Astrocyte (in vitro differentiated cells and primary cell): Measurements from ENCODE around the gene MSANTD7. TPM values are rescaled to one million over a fixed set of nuclear protein-coding genes. Genes with fewer than 3 reads are reported as not detected.
A peak's percentile ranks its signal among the peaks of the same experiment; 100 is the strongest.

Experiments used
- DNase-seq: peaks from one replicate; pipeline ENCODE4 v3.0.0-alpha.2; 2010; ENCODE audit warnings: low read depth
- FAIRE-seq: peaks from 2 replicates; lab custom pipeline; 2011; peaks lifted over from hg19 to GRCh38; lab: Jason Lieb, UNC
- H2AFZ ChIP-seq: 2 replicates; pipeline ENCODE4 v1.6.0; 2012; ENCODE audit warnings: low read depth, low read length, inconsistent platforms
- H3K27ac ChIP-seq: 2 replicates; pipeline ENCODE4 v1.5.1; 2011; ENCODE audit warnings: low read depth, low read length, inconsistent platforms
- H3K27me3 ChIP-seq: 2 replicates; pipeline ENCODE4 v1.6.0; 2011; ENCODE audit warnings: low read length, inconsistent platforms; ENCODE audit not compliant: insufficient read depth
- H3K36me3 ChIP-seq: 2 replicates; pipeline ENCODE4 v1.5.1; 2011; ENCODE audit warnings: low read length, inconsistent platforms; ENCODE audit not compliant: insufficient read depth
- H3K4me1 ChIP-seq: 2 replicates; pipeline ENCODE4 v1.5.1; 2011; ENCODE audit warnings: low read length, inconsistent platforms; ENCODE audit not compliant: insufficient read depth
- H3K4me2 ChIP-seq: 2 replicates; pipeline ENCODE4 v1.6.0; 2012; ENCODE audit warnings: low read length, inconsistent platforms
- H3K4me3 ChIP-seq: 2 replicates; pipeline ENCODE4 v1.5.1; 2011; ENCODE audit warnings: low read depth, mild to moderate bottlenecking, low read length, inconsistent platforms; ENCODE audit not compliant: insufficient read depth
- H3K79me2 ChIP-seq: 2 replicates; pipeline ENCODE4 v1.6.0; 2012; ENCODE audit warnings: mild to moderate bottlenecking, low read length, inconsistent platforms; ENCODE audit not compliant: insufficient read depth
- H3K9ac ChIP-seq: 2 replicates; pipeline ENCODE4 v1.6.0; 2012; ENCODE audit warnings: mild to moderate bottlenecking, low read length, inconsistent platforms
- H3K9me3 ChIP-seq: 2 replicates; pipeline ENCODE4 v1.5.1; 2012; ENCODE audit warnings: low read depth, mild to moderate bottlenecking, low read length, inconsistent platforms; ENCODE audit not compliant: insufficient read depth
- H4K20me1 ChIP-seq: 2 replicates; pipeline ENCODE4 v1.6.0; 2012; ENCODE audit warnings: low read length, inconsistent platforms; ENCODE audit not compliant: insufficient read depth
- H3K27ac Mint-ChIP-seq: one replicate; pipeline ENCODE4 v1.8.0; 2021; ENCODE audit warnings: mild to moderate bottlenecking, mixed read lengths; ENCODE audit not compliant: unreplicated experiment
- H3K27me3 Mint-ChIP-seq: one replicate; pipeline ENCODE4 v1.8.0; 2021; ENCODE audit warnings: low read depth, mixed read lengths; ENCODE audit not compliant: unreplicated experiment
- H3K36me3 Mint-ChIP-seq: one replicate; pipeline ENCODE4 v1.8.0; 2021; ENCODE audit warnings: low read depth, mixed read lengths; ENCODE audit not compliant: unreplicated experiment
- H3K4me1 Mint-ChIP-seq: one replicate; pipeline ENCODE4 v1.8.0; 2021; ENCODE audit warnings: low read depth, mixed read lengths; ENCODE audit not compliant: unreplicated experiment
- H3K4me3 Mint-ChIP-seq: one replicate; pipeline ENCODE4 v1.8.0; 2021; ENCODE audit warnings: mild to moderate bottlenecking, moderate library complexity, mixed read lengths; ENCODE audit not compliant: unreplicated experiment
- H3K9me3 Mint-ChIP-seq: one replicate; pipeline ENCODE4 v1.8.0; 2021; ENCODE audit warnings: mild to moderate bottlenecking, mixed read lengths; ENCODE audit not compliant: unreplicated experiment
- EZH2 ChIP-seq: IDR thresholded peaks from 2 replicates; pipeline ENCODE4 v1.6.1; 2012; ENCODE audit warnings: mild to moderate bottlenecking, low read length, inconsistent platforms; ENCODE audit not compliant: insufficient read depth
- total RNA-seq: library from RNA; stranded (reverse); gene quantifications from 2 replicates; pipeline ENCODE4 v1.2.1, GENCODE V29; 2021
- TF ChIP-seq, protein P1 (sequence below): IDR thresholded peaks from 2 replicates; pipeline ENCODE4 v1.5.1; 2011; ENCODE audit warnings: low read depth, mild to moderate bottlenecking, inconsistent platforms, low read length, moderate library complexity; ENCODE audit not compliant: insufficient read depth

The MSANTD7 gene
- total RNA-seq, 1 donor from 2014 or later: 16.0 TPM

DNA sequence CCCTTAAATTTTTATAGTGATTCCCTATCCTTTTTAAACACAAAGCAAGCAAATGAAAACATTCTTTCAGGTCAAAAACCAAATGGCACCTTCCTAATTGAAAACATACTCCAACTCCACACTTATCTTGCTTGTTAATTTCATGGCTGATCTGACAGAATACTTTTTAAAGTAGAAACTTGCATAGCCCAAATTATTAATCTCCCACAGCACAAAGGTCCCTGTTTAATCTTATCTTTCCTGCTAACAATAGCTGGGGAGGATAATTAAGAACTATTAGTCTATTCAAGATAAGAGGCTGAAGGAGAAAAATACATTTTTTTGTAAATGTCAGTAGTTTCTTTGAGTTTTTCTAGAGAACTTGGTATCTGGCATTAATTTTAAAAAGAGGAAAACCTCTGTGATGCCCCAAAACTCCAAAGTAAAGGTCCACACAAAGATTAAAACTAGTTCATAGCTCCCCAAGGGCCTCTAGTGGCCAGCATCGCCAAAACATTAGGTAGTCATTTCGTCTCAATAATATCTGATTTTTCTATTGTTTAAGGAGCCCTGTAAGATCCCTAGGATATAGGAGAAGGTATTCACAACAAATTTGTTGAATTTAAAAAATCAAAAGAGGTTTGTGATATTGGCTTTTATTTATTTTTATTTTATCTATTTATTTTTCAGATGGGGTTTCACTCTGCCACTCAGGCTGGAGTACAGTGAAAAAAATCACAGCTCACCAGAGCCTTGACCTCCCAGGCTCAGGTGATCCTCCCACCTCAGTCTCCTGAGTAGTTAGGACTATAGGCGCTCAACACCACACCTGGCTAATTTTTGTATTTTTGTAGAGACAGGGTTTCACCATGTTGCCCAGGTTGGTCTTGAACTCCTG is 15.0 kb upstream of the MSANTD7 start:
- no peak for TF ChIP-seq EZH2
- TF ChIP-seq, protein P1, sequence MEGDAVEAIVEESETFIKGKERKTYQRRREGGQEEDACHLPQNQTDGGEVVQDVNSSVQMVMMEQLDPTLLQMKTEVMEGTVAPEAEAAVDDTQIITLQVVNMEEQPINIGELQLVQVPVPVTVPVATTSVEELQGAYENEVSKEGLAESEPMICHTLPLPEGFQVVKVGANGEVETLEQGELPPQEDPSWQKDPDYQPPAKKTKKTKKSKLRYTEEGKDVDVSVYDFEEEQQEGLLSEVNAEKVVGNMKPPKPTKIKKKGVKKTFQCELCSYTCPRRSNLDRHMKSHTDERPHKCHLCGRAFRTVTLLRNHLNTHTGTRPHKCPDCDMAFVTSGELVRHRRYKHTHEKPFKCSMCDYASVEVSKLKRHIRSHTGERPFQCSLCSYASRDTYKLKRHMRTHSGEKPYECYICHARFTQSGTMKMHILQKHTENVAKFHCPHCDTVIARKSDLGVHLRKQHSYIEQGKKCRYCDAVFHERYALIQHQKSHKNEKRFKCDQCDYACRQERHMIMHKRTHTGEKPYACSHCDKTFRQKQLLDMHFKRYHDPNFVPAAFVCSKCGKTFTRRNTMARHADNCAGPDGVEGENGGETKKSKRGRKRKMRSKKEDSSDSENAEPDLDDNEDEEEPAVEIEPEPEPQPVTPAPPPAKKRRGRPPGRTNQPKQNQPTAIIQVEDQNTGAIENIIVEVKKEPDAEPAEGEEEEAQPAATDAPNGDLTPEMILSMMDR: peak; percentile 86

DNA sequence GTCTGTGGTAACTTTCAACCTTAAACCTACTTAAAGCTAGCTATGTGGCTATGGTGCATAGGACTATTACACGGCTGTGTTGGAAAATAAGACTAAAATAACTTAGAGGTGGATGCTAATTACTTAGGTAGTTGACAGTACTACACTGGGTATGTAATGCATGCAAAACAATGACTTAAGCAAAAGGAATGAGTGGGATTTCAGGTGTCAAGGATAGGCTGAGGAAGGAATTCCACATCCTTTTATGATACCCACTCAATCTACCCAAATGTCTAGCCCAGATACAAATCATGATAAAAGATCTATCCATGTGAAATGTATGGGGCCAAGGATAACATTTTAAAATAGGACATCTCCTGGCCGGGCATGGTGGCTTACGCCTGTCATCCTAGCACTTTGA is 14.1 kb upstream of the MSANTD7 start:
- H3K4me1 Mint-ChIP-seq: peaks cover 4% of the 10 kb centered on the region
- TF ChIP-seq, protein P1: no peak
- no peak for TF ChIP-seq EZH2
- FAIRE-seq (no peak), DNase-seq (no peak)
- H3K9me3 Mint-ChIP-seq: no peaks in the 10 kb centered on the region
- Histone ChIP-seq H3K9ac (no peak overlapping the region), H3K4me1 (peaks cover 5% of the 10 kb centered on the region), H2AFZ (no peak overlapping the region), H3K4me3 (no peak overlapping the region), H3K79me2 (no peaks in the 10 kb centered on the region), H3K36me3 (no peaks in the 10 kb centered on the region), H3K4me2 (no peak overlapping the region), H3K27ac (no peak overlapping the region), H4K20me1 (no peaks in the 10 kb centered on the region), H3K9me3 (no peaks in the 10 kb centered on the region), H3K27me3 (no peaks in the 10 kb centered on the region)
- peaks cover 11% of the 10 kb centered on the region for H3K27me3 Mint-ChIP-seq
- H3K27ac Mint-ChIP-seq: no peak overlapping the region
- no peaks in the 10 kb centered on the region for H3K36me3 Mint-ChIP-seq
- H3K4me3 Mint-ChIP-seq: no peak overlapping the region

More for the DNA sequence above, 15.0 kb upstream of the MSANTD7 start:
- no peaks in the 10 kb centered on the region for H3K36me3 ChIP-seq
- no peak for FAIRE-seq
- H3K4me3 Mint-ChIP-seq: no peak overlapping the region
- H3K4me3 ChIP-seq: no peak overlapping the region
- H3K9me3 Mint-ChIP-seq: no peaks in the 10 kb centered on the region
- no peaks in the 10 kb centered on the region for H3K27me3 ChIP-seq
- H3K4me1 Mint-ChIP-seq: peaks cover 4% of the 10 kb centered on the region
- no peaks in the 10 kb centered on the region for H3K9me3 ChIP-seq
- no peak overlapping the region for H3K4me2 ChIP-seq
- peaks cover 5% of the 10 kb centered on the region for H3K4me1 ChIP-seq
- H3K27me3 Mint-ChIP-seq: peaks cover 11% of the 10 kb centered on the region
- DNase-seq: peak; percentile 12
- no peak overlapping the region for H3K27ac Mint-ChIP-seq
- no peak overlapping the region for H3K9ac ChIP-seq
- H3K36me3 Mint-ChIP-seq: no peaks in the 10 kb centered on the region
- H3K79me2 ChIP-seq: no peaks in the 10 kb centered on the region
- no peak overlapping the region for H3K27ac ChIP-seq
- H4K20me1 ChIP-seq: no peaks in the 10 kb centered on the region
- no peak overlapping the region for H2AFZ ChIP-seq
